ENCODE results near the gene ZFHX3.

The ZFHX3 gene

DNA sequence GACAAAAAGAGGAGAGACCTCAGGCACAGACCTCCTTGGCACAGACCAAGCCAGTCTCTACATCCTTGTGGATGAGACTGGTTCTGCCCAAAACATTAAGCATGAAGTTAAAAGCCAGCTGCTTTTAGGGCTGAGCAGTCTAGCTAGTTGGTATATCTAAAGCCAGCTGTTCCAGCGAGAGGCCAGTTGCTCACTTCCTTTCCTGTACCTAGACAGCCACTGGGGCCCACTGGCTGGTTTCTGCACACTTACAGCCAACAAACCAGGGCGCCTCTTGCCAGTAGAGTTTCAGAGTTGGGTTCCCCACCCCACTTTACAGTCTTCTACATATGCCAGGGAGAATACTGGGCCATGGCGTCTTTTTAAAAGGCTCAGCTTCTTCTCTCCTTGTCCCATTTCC is 242.4 kb downstream of the ZFHX3 start:
- Mint-ChIP-seq H3K27me3 (ENCODE audit: low read depth) (no peaks in the 10 kb centered on the region), H3K36me3 (ENCODE audit: low read depth) (peaks cover 63% of the 10 kb centered on the region), H3K9me3 (no peaks in the 10 kb centered on the region), H3K4me3 (no peak overlapping the region), H3K4me1 (peaks cover 4% of the 10 kb centered on the region), H3K27ac (no peak overlapping the region)
- TF ChIP-seq, protein P1, sequence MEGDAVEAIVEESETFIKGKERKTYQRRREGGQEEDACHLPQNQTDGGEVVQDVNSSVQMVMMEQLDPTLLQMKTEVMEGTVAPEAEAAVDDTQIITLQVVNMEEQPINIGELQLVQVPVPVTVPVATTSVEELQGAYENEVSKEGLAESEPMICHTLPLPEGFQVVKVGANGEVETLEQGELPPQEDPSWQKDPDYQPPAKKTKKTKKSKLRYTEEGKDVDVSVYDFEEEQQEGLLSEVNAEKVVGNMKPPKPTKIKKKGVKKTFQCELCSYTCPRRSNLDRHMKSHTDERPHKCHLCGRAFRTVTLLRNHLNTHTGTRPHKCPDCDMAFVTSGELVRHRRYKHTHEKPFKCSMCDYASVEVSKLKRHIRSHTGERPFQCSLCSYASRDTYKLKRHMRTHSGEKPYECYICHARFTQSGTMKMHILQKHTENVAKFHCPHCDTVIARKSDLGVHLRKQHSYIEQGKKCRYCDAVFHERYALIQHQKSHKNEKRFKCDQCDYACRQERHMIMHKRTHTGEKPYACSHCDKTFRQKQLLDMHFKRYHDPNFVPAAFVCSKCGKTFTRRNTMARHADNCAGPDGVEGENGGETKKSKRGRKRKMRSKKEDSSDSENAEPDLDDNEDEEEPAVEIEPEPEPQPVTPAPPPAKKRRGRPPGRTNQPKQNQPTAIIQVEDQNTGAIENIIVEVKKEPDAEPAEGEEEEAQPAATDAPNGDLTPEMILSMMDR (IDR thresholded peaks at IDR 0.05; ENCODE audit: unreplicated experiment in 3 of 3) = no peak

DNA sequence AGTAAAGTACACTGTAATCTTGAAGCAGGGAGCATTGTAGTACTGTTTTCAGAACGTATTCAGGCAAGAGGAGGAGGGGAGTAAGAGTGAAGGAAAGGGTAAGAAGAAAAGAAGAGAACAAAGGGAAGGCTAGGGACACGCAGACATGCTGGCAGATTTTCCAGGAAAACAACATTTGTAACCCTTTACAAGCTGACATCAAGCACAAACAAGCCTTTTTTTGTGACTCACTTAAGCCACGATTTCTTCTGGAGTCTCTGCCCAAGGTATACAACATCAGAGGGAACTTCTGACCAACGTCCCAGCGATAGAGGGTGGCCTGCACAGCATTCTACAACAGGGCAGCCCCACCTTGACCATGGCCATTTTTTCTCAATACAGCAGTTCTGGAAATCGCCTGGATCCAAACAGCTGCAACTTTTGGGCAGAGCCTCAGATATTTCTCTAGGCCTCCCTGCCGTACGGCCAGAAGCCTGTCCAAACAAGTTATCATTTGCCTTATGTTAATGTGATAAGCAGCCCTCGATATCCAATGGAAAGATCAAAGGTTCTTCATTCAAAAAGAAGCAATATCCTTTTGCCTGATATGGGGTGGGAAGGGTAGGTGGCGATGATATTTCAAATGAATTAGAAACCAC is 247.3 kb downstream of the ZFHX3 start:
- H3K27ac Mint-ChIP-seq = peak overlapping the region; percentile 19 to 31 (median 21)
- peaks cover 77% of the 10 kb centered on the region for H3K36me3 Mint-ChIP-seq (ENCODE audit: low read depth)
- H3K4me3 Mint-ChIP-seq = no peak overlapping the region
- TF ChIP-seq, protein P1 (IDR thresholded peaks at IDR 0.05; ENCODE audit: unreplicated experiment in 3 of 3) = no peak
- H3K9me3 Mint-ChIP-seq = no peaks in the 10 kb centered on the region
- H3K27me3 Mint-ChIP-seq (ENCODE audit: low read depth) = no peaks in the 10 kb centered on the region
- peaks cover 8% of the 10 kb centered on the region for H3K4me1 Mint-ChIP-seq

GRCh38 chr16:72798264-72798663 is 249.7 kb downstream of the ZFHX3 start:
- Mint-ChIP-seq H3K4me3 (no peak overlapping the region), H3K4me1 (peaks cover 8% of the 10 kb centered on the region), H3K27me3 (ENCODE audit: low read depth) (no peaks in the 10 kb centered on the region), H3K9me3 (no peaks in the 10 kb centered on the region), H3K36me3 (ENCODE audit: low read depth) (peaks cover 90% of the 10 kb centered on the region), H3K27ac (peak overlapping the region in 1 of 3 experiments; percentile 16)
- TF ChIP-seq, protein P1 (IDR thresholded peaks at IDR 0.05; ENCODE audit: unreplicated experiment in 3 of 3) = no peak

- TF ChIP-seq, protein P1 (IDR thresholded peaks at IDR 0.05; ENCODE audit: unreplicated experiment in 3 of 3) = no peak
- H3K4me1 Mint-ChIP-seq = peaks cover 8% of the 10 kb centered on the region
- H3K27me3 Mint-ChIP-seq (ENCODE audit: low read depth) = no peaks in the 10 kb centered on the region
- peak overlapping the region in 1 of 3 experiments; percentile 16 for H3K27ac Mint-ChIP-seq
- no peak overlapping the region for H3K4me3 Mint-ChIP-seq
- H3K36me3 Mint-ChIP-seq (ENCODE audit: low read depth) = peaks cover 95% of the 10 kb centered on the region
- no peaks in the 10 kb centered on the region for H3K9me3 Mint-ChIP-seq
These were observed 250.3 kb downstream of the ZFHX3 start for GRCh38 chr16:72797621-72798020.

DNA sequence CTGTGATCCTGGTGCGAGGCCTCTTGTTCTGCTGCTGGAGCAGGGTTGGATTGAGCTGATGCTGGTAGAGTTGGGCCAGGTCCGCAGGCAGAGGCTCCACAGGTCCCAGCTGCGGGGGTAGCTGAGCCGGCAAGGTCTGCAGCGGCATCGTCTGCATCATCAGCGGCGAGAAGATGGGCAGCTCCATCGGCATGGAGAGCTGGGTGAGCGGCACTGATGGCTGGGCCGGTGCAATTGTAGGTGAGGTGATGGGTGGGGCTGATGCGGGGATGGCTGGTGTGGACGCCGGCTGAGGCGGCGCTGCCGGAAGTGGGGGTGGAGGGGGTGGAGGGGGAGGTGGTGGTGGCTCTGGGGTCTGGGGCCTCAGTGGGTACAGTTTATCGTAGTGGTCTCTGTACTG is 251.7 kb downstream of the ZFHX3 start:
- Mint-ChIP-seq H3K36me3 (ENCODE audit: low read depth) (peaks cover 94% of the 10 kb centered on the region), H3K9me3 (no peaks in the 10 kb centered on the region), H3K4me3 (no peak overlapping the region), H3K4me1 (peaks cover 8% of the 10 kb centered on the region), H3K27ac (no peak overlapping the region), H3K27me3 (ENCODE audit: low read depth) (no peaks in the 10 kb centered on the region)
- TF ChIP-seq, protein P1 (IDR thresholded peaks at IDR 0.05; ENCODE audit: unreplicated experiment in 3 of 3) = no peak

GRCh38 chr16:72794986-72795385 is 252.9 kb downstream of the ZFHX3 start:
- H3K9me3 Mint-ChIP-seq = no peaks in the 10 kb centered on the region
- TF ChIP-seq, protein P1 (IDR thresholded peaks at IDR 0.05; ENCODE audit: unreplicated experiment in 3 of 3) = no peak
- H3K27me3 Mint-ChIP-seq (ENCODE audit: low read depth) = no peaks in the 10 kb centered on the region
- H3K4me3 Mint-ChIP-seq = no peak overlapping the region
- no peak overlapping the region for H3K27ac Mint-ChIP-seq
- H3K4me1 Mint-ChIP-seq = no peaks in the 10 kb centered on the region
- H3K36me3 Mint-ChIP-seq (ENCODE audit: low read depth) = peaks cover 94% of the 10 kb centered on the region

Measured in nephron (organoid).